HCT116 (cell line): ENCODE measurements around the gene NOP14. TPM values are rescaled to one million over a fixed set of nuclear protein-coding genes. Genes with fewer than 3 reads are reported as not detected.

Experiments used
- ATAC-seq: fragments of 200-7000 bp; cut with Tn5 transposase; 2 replicates; pipeline ENCODE4 v1.9.1; 2020; ENCODE audit warnings: mild to moderate bottlenecking, moderate library complexity
- BruUV-seq: library from RNA; stranded (reverse); fragments of 400-500 nt; replicated peaks from 2 replicates; lab custom pipeline; 2021; lab: Mats Ljungman, UMichigan
- CTCF ChIA-PET: fragments of 300-600 bp; sonication (Branson Sonifier 250); formaldehyde crosslinking; loops from one replicate; lab custom pipeline; 2021; ENCODE audit warnings: antibody characterized with exemption; lab: Charles Lee
- POLR2A ChIA-PET: fragments of 300-600, 350-600 bp; sonication (Branson Sonifier 250); formaldehyde crosslinking; loops from one replicate; lab custom pipeline; 2021; ENCODE audit warnings: antibody characterized with exemption; lab: Charles Lee
- RAD21 ChIA-PET, 2 experiments: fragments of 300-600 bp; sonication (Branson Sonifier 250); formaldehyde crosslinking; loops; one replicate each; lab custom pipeline; 2023; ENCODE audit warnings: low total read pairs in 2 of 2; ENCODE audit not compliant: uncharacterized antibody in 2 of 2, unreplicated experiment in 2 of 2, low non-redundant PET in 1 of 2; lab: Charles Lee
- DNase-seq: peaks from one replicate; pipeline ENCODE4 v3.0.0-alpha.2; 2010; ENCODE audit warnings: low read depth, low spot score
- H2AFZ ChIP-seq: fragments of 200-600 bp; shearing (Covaris generic), sonication (generic); 2 replicates; pipeline ENCODE4 v1.6.1; 2017; ENCODE audit warnings: low read depth, mixed run types, mixed read lengths, antibody characterized with exemption, low read length; ENCODE audit not compliant: poor library complexity, severe bottlenecking
- H3K27ac ChIP-seq: 2 replicates; pipeline ENCODE4 v1.5.1; 2012; ENCODE audit warnings: low read depth, low read length
- H3K27me3 ChIP-seq: fragments of 200-600 bp; sonication (generic); 2 replicates; pipeline ENCODE4 v1.6.1; 2016; ENCODE audit warnings: mixed run types, low read length, mixed read lengths; ENCODE audit not compliant: insufficient read depth
- H3K36me3 ChIP-seq, 2 experiments: fragments of 200-500 bp in 1 of 2; fragments of 200-600 bp in 1 of 2; sonication (Bioruptor generic) in 1 of 2; sonication (generic) in 1 of 2; 2 replicates each; pipeline versions ENCODE4 v1.5.1 to v1.6.1; 2014 to 2016; ENCODE audit warnings: low read length in 2 of 2, inconsistent platforms in 1 of 2, mixed read lengths in 1 of 2, mixed run types in 1 of 2; ENCODE audit not compliant: insufficient read depth in 2 of 2, control insufficient read depth in 1 of 2
- H3K4me1 ChIP-seq, 2 experiments: fragments of 200-600 bp in 1 of 2; sonication (generic) in 1 of 2; 2 replicates each; pipeline versions ENCODE4 v1.5.1 to v1.6.1; 2012 to 2017; ENCODE audit warnings: low read length in 2 of 2, inconsistent platforms in 1 of 2, mild to moderate bottlenecking in 1 of 2, mixed read lengths in 1 of 2, mixed run types in 1 of 2, moderate library complexity in 1 of 2; ENCODE audit not compliant: insufficient read depth in 2 of 2, control insufficient read depth in 1 of 2
- H3K4me2 ChIP-seq: fragments of 200-600 bp; sonication (generic); 2 replicates; pipeline ENCODE4 v1.6.1; 2017; ENCODE audit warnings: mixed run types, low read length, mixed read lengths
- H3K4me3 ChIP-seq, 2 experiments: fragments of 200-600 bp in 1 of 2; sonication (generic) in 1 of 2; replicated peaks in 1 of 2; 2 replicates each; pipeline ENCODE4 v1.5.1; 2011 to 2016; ENCODE audit warnings: low read length in 2 of 2, control low read depth in 1 of 2, low read depth in 1 of 2, mild to moderate bottlenecking in 1 of 2, mixed read lengths in 1 of 2, mixed run types in 1 of 2
- H3K79me2 ChIP-seq: fragments of 200-600 bp; sonication (generic); 2 replicates; pipeline ENCODE4 v1.6.1; 2017; ENCODE audit warnings: mild to moderate bottlenecking, mixed run types, low read length, moderate library complexity, mixed read lengths; ENCODE audit not compliant: insufficient read depth
- H3K9ac ChIP-seq: fragments of 200-600 bp; sonication (generic); 2 replicates; pipeline ENCODE4 v1.6.1; 2016; ENCODE audit warnings: low read length, mixed read lengths
- H3K9me2 ChIP-seq: fragments of 200-600 bp; sonication (generic), shearing (Covaris generic); 2 replicates; pipeline ENCODE4 v1.6.1; 2017; ENCODE audit warnings: mixed run types, mild to moderate bottlenecking, moderate library complexity; ENCODE audit not compliant: insufficient read depth
- H3K9me3 ChIP-seq, 2 experiments: fragments of 200-500 bp in 1 of 2; fragments of 200-600 bp in 1 of 2; sonication (Bioruptor generic) in 1 of 2; sonication (generic) in 1 of 2; 2 replicates each; pipeline ENCODE4 v1.6.1; 2014 to 2017; ENCODE audit warnings: low read length in 2 of 2, mixed read lengths in 2 of 2, inconsistent platforms in 1 of 2, low read depth in 1 of 2, mild to moderate bottlenecking in 1 of 2, mixed run types in 1 of 2, moderate library complexity in 1 of 2; ENCODE audit not compliant: control insufficient read depth in 1 of 2, insufficient read depth in 1 of 2
- H4K20me1 ChIP-seq: fragments of 200-600 bp; sonication (generic), shearing (Covaris generic); 2 replicates; pipeline ENCODE4 v1.6.1; 2017; ENCODE audit warnings: mixed run types, mild to moderate bottlenecking, moderate library complexity; ENCODE audit not compliant: insufficient read depth
- CEBPB ChIP-seq: IDR thresholded peaks from 2 replicates; pipeline ENCODE4 v1.6.1; 2012; ENCODE audit warnings: low read depth
- CTCF ChIP-seq, 3 experiments: fragments of 200-600 bp in 1 of 3; sonication (generic) in 1 of 3; IDR thresholded peaks in 2 of 3; conservative IDR thresholded peaks in 1 of 3; 2 replicates each; pipeline ENCODE4 v1.5.1; 2012 to 2017; ENCODE audit warnings: low read depth in 2 of 3, low read length in 2 of 3, antibody characterized with exemption in 1 of 3, borderline replicate concordance in 1 of 3, control low read depth in 1 of 3, mild to moderate bottlenecking in 1 of 3, mixed read lengths in 1 of 3, mixed run types in 1 of 3, moderate library complexity in 1 of 3; ENCODE audit not compliant: insufficient read depth in 1 of 3
- EGR1 ChIP-seq: IDR thresholded peaks from 2 replicates; pipeline ENCODE4 v1.6.1; 2012; ENCODE audit warnings: low read depth
- EZH2 ChIP-seq: fragments of 200-600 bp; sonication (generic); IDR thresholded peaks from 2 replicates; pipeline ENCODE4 v1.6.1; 2017; ENCODE audit warnings: antibody characterized with exemption, mixed run types
- EZH2phosphoT487 ChIP-seq: fragments of 200-600 bp; IDR thresholded peaks from 2 replicates; pipeline ENCODE4 v1.6.1; 2018; ENCODE audit warnings: antibody characterized with exemption, borderline replicate concordance
- JUND ChIP-seq: IDR thresholded peaks from 2 replicates; pipeline ENCODE4 v1.6.1; 2012
- POLR2A ChIP-seq: IDR thresholded peaks from 2 replicates; pipeline ENCODE4 v1.7.0; 2011; ENCODE audit warnings: borderline replicate concordance; ENCODE audit not compliant: insufficient read depth, insufficient read length; ENCODE audit errors: extremely low read depth
- POLR2AphosphoS5 ChIP-seq: IDR thresholded peaks from 2 replicates; pipeline ENCODE4 v1.6.1; 2011; ENCODE audit warnings: mild to moderate bottlenecking, low read depth, low read length, moderate library complexity
- RAD21 ChIP-seq: IDR thresholded peaks from 2 replicates; pipeline ENCODE4 v1.6.1; 2012; ENCODE audit warnings: low read depth, mild to moderate bottlenecking
- SIN3A ChIP-seq: IDR thresholded peaks from 2 replicates; pipeline ENCODE4 v1.6.1; 2012; ENCODE audit warnings: low read depth
- SP1 ChIP-seq: IDR thresholded peaks from 2 replicates; pipeline ENCODE4 v1.6.1; 2012; ENCODE audit warnings: low read depth
- ZBTB33 ChIP-seq: IDR thresholded peaks from 2 replicates; pipeline ENCODE4 v1.6.1; 2011; ENCODE audit warnings: mild to moderate bottlenecking, low read length, moderate library complexity; ENCODE audit not compliant: insufficient replicate concordance; ENCODE audit errors: extremely low read depth
- intact Hi-C: fragments of 100-400 bp; cut with micrococcal nuclease; formaldehyde crosslinking; loops from 2 replicates; pipeline ENCODE4 v1.10.0; 2022
- total RNA-seq: library from RNA; stranded (reverse); gene quantifications from one replicate; pipeline ENCODE4 v1.2.1, GENCODE V29; 2021; ENCODE audit not compliant: unreplicated experiment
- TF ChIP-seq, protein P1 (sequence below): IDR thresholded peaks from 2 replicates; pipeline ENCODE4 v1.6.1; 2012

NOP14 gene
- total RNA-seq, 1 experiment from 2014 or later = 67.3 TPM

- Histone ChIP-seq H3K9me2 (no peaks in the 10 kb centered on the region), H3K79me2 (peaks cover 58% of the 10 kb centered on the region), H2AFZ (no peak overlapping the region), H3K9ac (peak overlapping the region; percentile 97), H3K36me3 (peaks cover 20 to 29% of the 10 kb centered on the region in 2 experiments), H3K27ac (peak overlapping the region; percentile 81; the same call in 1 of the 2 replicates), H3K9me3 (no peaks in the 10 kb centered on the region), H3K4me1 (peaks cover 12 to 23% of the 10 kb centered on the region in 2 experiments; a peak in 3 of 4 replicates), H3K27me3 (no peaks in the 10 kb centered on the region), H3K4me2 (peak overlapping the region; percentile 91), H4K20me1 (peaks cover 6% of the 10 kb centered on the region; the same call in 1 of the 2 replicates), H3K4me3 (peak overlapping the region; percentile 63 to 94)
- ChIA-PET CTCF (interaction anchor here (1.0 to 1.4 kb wide), 2 partner anchors 13 to 26 kb away, joined by 3 to 5 read pairs; no protein-coding TSS in a partner anchor), RAD21 (no interaction called here), POLR2A (interaction anchor here (0.7 kb wide), 1 partner anchor 10 kb away, joined by 3 read pairs; no protein-coding TSS in a partner anchor)
- ATAC-seq (no peak), DNase-seq (no peak)
- TF ChIP-seq CEBPB = no peak
- 0 out of 6 replicates have a peak, but pooled peaks of 1 of the 3 experiments have one; percentile 6 for TF ChIP-seq CTCF (IDR thresholded peaks at IDR 0.05 in 2 of 3, conservative IDR thresholded peaks at IDR 0.05 in 1 of 3; ENCODE audit: borderline replicate concordance in 1 of 3, insufficient read depth in 1 of 3, low read depth in 2 of 3, low read length in 2 of 3)
- no peak for TF ChIP-seq SP1
- no peak for TF ChIP-seq EZH2phosphoT487
- TF ChIP-seq EGR1 = no peak
- TF ChIP-seq SIN3A = no peak
- TSS peak; percentile 72 for BruUV-seq
- intact Hi-C loops = no loop called here
Observed at GRCh38 chr4:2961811-2962441, 1.3 kb downstream of the NOP14 start.

- no peaks in the 10 kb centered on the region for H3K27me3 ChIP-seq
- no peak overlapping the region for H3K27ac ChIP-seq
- H3K36me3 ChIP-seq = peaks cover 24 to 34% of the 10 kb centered on the region in 2 experiments
- peak overlapping the region in 1 of 2 experiments; percentile 94; a peak in 2 of 4 replicates for H3K4me3 ChIP-seq
- BruUV-seq = no TSS peak
- intact Hi-C loops = no loop called here
- H2AFZ ChIP-seq = no peak overlapping the region
- DNase-seq (no peak), ATAC-seq (no peak)
- H4K20me1 ChIP-seq = peaks cover 6% of the 10 kb centered on the region; the same call in 1 of the 2 replicates
- POLR2A ChIA-PET = no interaction called here
- RAD21 ChIA-PET = no interaction called here
- peak overlapping the region; percentile 91 for H3K4me2 ChIP-seq
- no peaks in the 10 kb centered on the region for H3K9me2 ChIP-seq
- CTCF ChIA-PET = no interaction called here
- H3K79me2 ChIP-seq = peaks cover 63% of the 10 kb centered on the region
- peaks cover 0 to 1% of the 10 kb centered on the region in 2 experiments; a peak in 1 of 4 replicates for H3K9me3 ChIP-seq
- H3K9ac ChIP-seq = peak overlapping the region; percentile 97; the same call in 1 of the 2 replicates
- peaks cover 12 to 23% of the 10 kb centered on the region in 2 experiments; a peak in 3 of 4 replicates for H3K4me1 ChIP-seq
- TF ChIP-seq EZH2 = no peak
- no peak for TF ChIP-seq RAD21
- no peak for TF ChIP-seq JUND
- TF ChIP-seq, protein P1, sequence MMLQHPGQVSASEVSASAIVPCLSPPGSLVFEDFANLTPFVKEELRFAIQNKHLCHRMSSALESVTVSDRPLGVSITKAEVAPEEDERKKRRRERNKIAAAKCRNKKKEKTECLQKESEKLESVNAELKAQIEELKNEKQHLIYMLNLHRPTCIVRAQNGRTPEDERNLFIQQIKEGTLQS = no peak
- no peak for TF ChIP-seq POLR2AphosphoS5
- TF ChIP-seq ZBTB33 = no peak
- TF ChIP-seq POLR2A = no peak
Observed at GRCh38 chr4:2961421-2961810, 1.8 kb downstream of the NOP14 start.
